ENCODE measurements around the gene MCC. TPM values are rescaled to one million over a fixed set of nuclear protein-coding genes. Genes with fewer than 3 reads are reported as not detected.

MCC gene
- total and polyA plus RNA-seq, 9 donors, result 29.8 to 262 (median 108) TPM

GRCh38 chr5:113235884-113236283 is 252.4 kb downstream of the MCC start:
- no peak overlapping the region for H3K27ac ChIP-seq
- intact Hi-C loops (cut with DNase I), result no loop called here
- 94 to 98% (median 97%) methylated on average over 4 of the region's 4 CpGs for WGBS, 3 donors

GRCh38 chr5:113234546-113234945 is 253.7 kb downstream of the MCC start:
- Histone ChIP-seq H3K9me3 (no peaks in the 10 kb centered on the region), H3K27me3 (no peaks in the 10 kb centered on the region), H3K4me3 (no peak overlapping the region), H3K27ac (no peak overlapping the region), H3K4me1 (ENCODE audit: insufficient read depth) (peaks cover 13% of the 10 kb centered on the region), H3K36me3 (no peaks in the 10 kb centered on the region)
- 71 to 88% (median 74%) methylated on average over 1 of the region's 1 CpG for WGBS, 3 donors
- DNase-seq, result no peak
- TF ChIP-seq CTCF (IDR thresholded peaks at IDR 0.05) (no peak), POLR2A (IDR thresholded peaks at IDR 0.05) (no peak), EP300 (IDR thresholded peaks at IDR 0.05) (no peak)
- intact Hi-C loops (cut with DNase I), result no loop called here

More at GRCh38 chr5:113235884-113236283, 252.4 kb downstream of the MCC start:
- Histone ChIP-seq H3K36me3 (no peaks in the 10 kb centered on the region), H3K4me1 (ENCODE audit: insufficient read depth) (peaks cover 14% of the 10 kb centered on the region), H3K4me3 (no peak overlapping the region), H3K27me3 (no peaks in the 10 kb centered on the region), H3K9me3 (no peaks in the 10 kb centered on the region)
- no peak for DNase-seq
- TF ChIP-seq POLR2A (IDR thresholded peaks at IDR 0.05) (no peak), EP300 (IDR thresholded peaks at IDR 0.05) (no peak), CTCF (IDR thresholded peaks at IDR 0.05) (no peak)

- peaks cover 13% of the 10 kb centered on the region for H3K4me1 ChIP-seq (ENCODE audit: insufficient read depth)
- intact Hi-C loops (cut with DNase I), result no loop called here
These were observed 254.6 kb downstream of the MCC start for GRCh38 chr5:113233606-113234005.

GRCh38 chr5:113232667-113233066 is 255.6 kb downstream of the MCC start:
- Histone ChIP-seq H3K9me3 (no peaks in the 10 kb centered on the region), H3K4me3 (no peak overlapping the region), H3K36me3 (no peaks in the 10 kb centered on the region), H3K27me3 (no peaks in the 10 kb centered on the region), H3K4me1 (ENCODE audit: insufficient read depth) (peaks cover 10% of the 10 kb centered on the region), H3K27ac (no peak overlapping the region)
- 24 to 28% (median 25%) methylated on average over 2 of the region's 2 CpGs for WGBS, 3 donors
- intact Hi-C loops (cut with DNase I), result no loop called here
- TF ChIP-seq POLR2A (IDR thresholded peaks at IDR 0.05), result no peak
- no peak for TF ChIP-seq CTCF (IDR thresholded peaks at IDR 0.05)
- no peak for TF ChIP-seq EP300 (IDR thresholded peaks at IDR 0.05)
- DNase-seq, result peak; percentile 44 to 76 (median 50)

More at GRCh38 chr5:113233606-113234005, 254.6 kb downstream of the MCC start:
- no peak overlapping the region for H3K27ac ChIP-seq
- no peaks in the 10 kb centered on the region for H3K27me3 ChIP-seq
- no peak overlapping the region for H3K4me3 ChIP-seq
- H3K36me3 ChIP-seq, result no peaks in the 10 kb centered on the region
- TF ChIP-seq CTCF (IDR thresholded peaks at IDR 0.05) (no peak), EP300 (IDR thresholded peaks at IDR 0.05) (no peak), POLR2A (IDR thresholded peaks at IDR 0.05) (no peak)
- WGBS, 3 donors, result 95 to 100% (median 98%) methylated on average over 1 of the region's 1 CpG
- DNase-seq, result no peak
- no peaks in the 10 kb centered on the region for H3K9me3 ChIP-seq

Measured in ovary (tissue), 9 donors.